Amniotic epithelial cell (primary cell): Measurements from ENCODE around the gene MAPK11.

Experiments used
- DNase-seq: peaks from one replicate; pipeline ENCODE4 v3.0.0-alpha.2; 2010; ENCODE audit warnings: low read depth

The MAPK11 gene

GRCh38 chr22:50224071-50224470, 46.1 kb downstream of the MAPK11 start:
- DNase-seq = no peak

- DNase-seq = no peak
Observed at GRCh38 chr22:50222508-50222907, 47.7 kb downstream of the MAPK11 start.

- no peak for DNase-seq
Observed at GRCh38 chr22:50221410-50222300, 48.5 kb downstream of the MAPK11 start.

- DNase-seq = no peak
Observed at GRCh38 chr22:50220603-50221409, 49.4 kb downstream of the MAPK11 start.

- DNase-seq = no peak
Observed at GRCh38 chr22:50219800-50220602, 50.2 kb downstream of the MAPK11 start.

GRCh38 chr22:50218996-50219727, 51.0 kb downstream of the MAPK11 start:
- DNase-seq = peak; percentile 87

GRCh38 chr22:50218153-50218995, 51.8 kb downstream of the MAPK11 start:
- DNase-seq = no peak

GRCh38 chr22:50217543-50218152, 52.5 kb downstream of the MAPK11 start:
- DNase-seq = no peak

GRCh38 chr22:50216684-50217520, 53.3 kb downstream of the MAPK11 start:
- no peak for DNase-seq

- DNase-seq = no peak
Observed at GRCh38 chr22:50216055-50216683, 54.0 kb downstream of the MAPK11 start.

GRCh38 chr22:50215297-50216054, 54.7 kb downstream of the MAPK11 start:
- DNase-seq = no peak
